GM19328 (cell line): ENCODE results near the gene HSD17B13.
"Not testable (repeated sequence)": the region's sequence is repeated elsewhere in the genome, so short reads cannot be mapped to it uniquely, and the experiment has no call there.

ENCODE experiments used
- ATAC-seq: cut with Tn5 transposase; IDR thresholded peaks from one replicate; pipeline ENCODE4 v1.9.1; 2021; ENCODE audit warnings: mild to moderate bottlenecking, moderate library complexity; ENCODE audit not compliant: unreplicated experiment

The HSD17B13 gene

GRCh38 chr4:87322754-87323153 is at the start of gene HSD17B13:
HSD17B13 (minus strand) TSS chr4:87322882; CDS start chr4:87322841, 41 bp downstream.
- ATAC-seq, result no peak

GRCh38 chr4:87370068-87370467 is 47.4 kb upstream of the HSD17B13 start:
- ATAC-seq, result no peak

- no peak for ATAC-seq
These were observed 44.0 kb upstream of the HSD17B13 start for GRCh38 chr4:87366521-87367162.

GRCh38 chr4:87365348-87365747 is 42.7 kb upstream of the HSD17B13 start:
- no peak for ATAC-seq

- no peak for ATAC-seq
These were observed 40.9 kb upstream of the HSD17B13 start for GRCh38 chr4:87363552-87363951.

GRCh38 chr4:87360338-87360935 is 37.8 kb upstream of the HSD17B13 start:
- ATAC-seq, result no peak

GRCh38 chr4:87359258-87359657 is 36.6 kb upstream of the HSD17B13 start:
- ATAC-seq, result no peak

- no peak for ATAC-seq
These were observed 34.3 kb upstream of the HSD17B13 start for GRCh38 chr4:87356832-87357526.

- no peak for ATAC-seq
These were observed 31.8 kb upstream of the HSD17B13 start for GRCh38 chr4:87354168-87355102.

- ATAC-seq, result no peak
These were observed 30.9 kb upstream of the HSD17B13 start for GRCh38 chr4:87353592-87353991.

GRCh38 chr4:87345139-87345538 is 22.5 kb upstream of the HSD17B13 start:
- no peak for ATAC-seq

GRCh38 chr4:87342872-87343271 is 20.2 kb upstream of the HSD17B13 start:
- ATAC-seq, result no peak

- ATAC-seq, result not testable (repeated sequence)
These were observed 19.4 kb upstream of the HSD17B13 start for GRCh38 chr4:87341954-87342635.

GRCh38 chr4:87339440-87339839 is 16.8 kb upstream of the HSD17B13 start:
- no peak for ATAC-seq

GRCh38 chr4:87337361-87337760 is 14.7 kb upstream of the HSD17B13 start:
- no peak for ATAC-seq

GRCh38 chr4:87333267-87333666 is 10.6 kb upstream of the HSD17B13 start:
- no peak for ATAC-seq

- no peak for ATAC-seq
These were observed 8.1 kb upstream of the HSD17B13 start for GRCh38 chr4:87330761-87331160.

GRCh38 chr4:87327136-87327535 is 4.5 kb upstream of the HSD17B13 start:
- ATAC-seq, result no peak

GRCh38 chr4:87326460-87326859 is 3.8 kb upstream of the HSD17B13 start:
- no peak for ATAC-seq

- no peak for ATAC-seq
These were observed 794 bp downstream of the HSD17B13 start for GRCh38 chr4:87321888-87322287.

- no peak for ATAC-seq
These were observed 5.2 kb downstream of the HSD17B13 start for GRCh38 chr4:87317527-87317926.
